Stomach smooth muscle (tissue), 2 donors: ENCODE measurements around the gene TMEM18.
"Not testable (repeated sequence)": the region's sequence is repeated elsewhere in the genome, so short reads cannot be mapped to it uniquely, and the experiment has no call there.

ENCODE experiments used
- H3K27ac ChIP-seq: one replicate; pipeline ENCODE4 v1.7.0; 2013; ENCODE audit warnings: mild to moderate bottlenecking, low read length, inconsistent platforms
- H3K27me3 ChIP-seq, 2 donors: one replicate each; pipeline ENCODE4 v1.7.0; 2013; ENCODE audit warnings: low read length in 2 of 2; ENCODE audit not compliant: insufficient read depth in 2 of 2, control insufficient read depth in 1 of 2
- H3K36me3 ChIP-seq, 2 donors: one replicate each; pipeline ENCODE4 v1.7.0; 2013; ENCODE audit warnings: low read length in 2 of 2; ENCODE audit not compliant: control insufficient read depth in 2 of 2, insufficient read depth in 2 of 2
- H3K4me1 ChIP-seq: one replicate; pipeline ENCODE4 v1.7.0; 2013; ENCODE audit warnings: low read length; ENCODE audit not compliant: control insufficient read depth, insufficient read depth
- H3K4me3 ChIP-seq, 2 donors: one replicate each; pipeline ENCODE4 v1.7.0; 2013; ENCODE audit warnings: low read length in 2 of 2
- H3K9ac ChIP-seq, 2 donors: one replicate each; pipeline ENCODE4 v1.7.0; 2013; ENCODE audit warnings: low read length in 2 of 2, mild to moderate bottlenecking in 1 of 2
- H3K9me3 ChIP-seq, 2 donors: one replicate each; pipeline ENCODE4 v1.7.0; 2013; ENCODE audit warnings: low read length in 2 of 2; ENCODE audit not compliant: control insufficient read depth in 2 of 2
- donor health status: healthy.
- donor health status: Pancreatic carcinoma.

TMEM18 gene

GRCh38 chr2:714005-714741, 37.0 kb upstream of the TMEM18 start:
- H3K9ac ChIP-seq = no peak overlapping the region

GRCh38 chr2:710867-711665, 33.9 kb upstream of the TMEM18 start:
- H3K36me3 ChIP-seq = no peaks in the 10 kb centered on the region
- H3K9ac ChIP-seq = no peak overlapping the region
- H3K9me3 ChIP-seq = no peaks in the 10 kb centered on the region
- no peak overlapping the region for H3K4me3 ChIP-seq
- H3K27me3 ChIP-seq = peaks cover 4 to 11% of the 10 kb centered on the region in 2 donors
- H3K4me1 ChIP-seq = no peaks in the 10 kb centered on the region
- H3K27ac ChIP-seq = no peak overlapping the region

More at GRCh38 chr2:714005-714741, 37.0 kb upstream of the TMEM18 start:
- H3K4me1 ChIP-seq = no peaks in the 10 kb centered on the region
- no peaks in the 10 kb centered on the region for H3K9me3 ChIP-seq
- no peak overlapping the region for H3K4me3 ChIP-seq
- H3K27me3 ChIP-seq = peaks cover 4 to 13% of the 10 kb centered on the region in 2 donors
- H3K27ac ChIP-seq = no peak overlapping the region
- no peaks in the 10 kb centered on the region for H3K36me3 ChIP-seq

GRCh38 chr2:709138-709765, 32.0 kb upstream of the TMEM18 start:
- Histone ChIP-seq H3K9ac (no peak overlapping the region), H3K4me3 (no peak overlapping the region), H3K27ac (no peak overlapping the region), H3K36me3 (no peaks in the 10 kb centered on the region), H3K4me1 (no peaks in the 10 kb centered on the region), H3K9me3 (no peaks in the 10 kb centered on the region), H3K27me3 (peaks cover 4 to 6% of the 10 kb centered on the region in 2 donors)

GRCh38 chr2:708667-709066, 31.5 kb upstream of the TMEM18 start:
- Histone ChIP-seq H3K27me3 (peaks cover 4 to 5% of the 10 kb centered on the region in 2 donors), H3K36me3 (no peaks in the 10 kb centered on the region), H3K9ac (no peak overlapping the region), H3K27ac (no peak overlapping the region), H3K4me3 (no peak overlapping the region), H3K4me1 (no peaks in the 10 kb centered on the region), H3K9me3 (no peaks in the 10 kb centered on the region)

GRCh38 chr2:705971-706511, 28.8 kb upstream of the TMEM18 start:
- Histone ChIP-seq H3K9me3 (no peaks in the 10 kb centered on the region), H3K36me3 (no peaks in the 10 kb centered on the region), H3K4me1 (no peaks in the 10 kb centered on the region), H3K9ac (no peak overlapping the region), H3K27ac (no peak overlapping the region), H3K27me3 (peaks cover 0 to 3% of the 10 kb centered on the region in 2 donors), H3K4me3 (no peak overlapping the region)

GRCh38 chr2:702765-703164, 25.6 kb upstream of the TMEM18 start:
- H3K4me3 ChIP-seq, H3K27me3 ChIP-seq, H3K4me1 ChIP-seq, H3K9me3 ChIP-seq, H3K9ac ChIP-seq, H3K36me3 ChIP-seq, H3K27ac ChIP-seq: not testable (repeated sequence)

GRCh38 chr2:696999-697627, 19.9 kb upstream of the TMEM18 start:
- no peak overlapping the region for H3K4me3 ChIP-seq
- no peak overlapping the region for H3K9ac ChIP-seq
- no peak overlapping the region for H3K27ac ChIP-seq
- H3K27me3 ChIP-seq = no peaks in the 10 kb centered on the region
- H3K9me3 ChIP-seq = no peaks in the 10 kb centered on the region
- H3K36me3 ChIP-seq = no peaks in the 10 kb centered on the region
- no peaks in the 10 kb centered on the region for H3K4me1 ChIP-seq

GRCh38 chr2:696463-696862, 19.3 kb upstream of the TMEM18 start:
- no peak overlapping the region for H3K27ac ChIP-seq
- H3K9me3 ChIP-seq = no peaks in the 10 kb centered on the region
- no peaks in the 10 kb centered on the region for H3K27me3 ChIP-seq
- no peaks in the 10 kb centered on the region for H3K4me1 ChIP-seq
- no peaks in the 10 kb centered on the region for H3K36me3 ChIP-seq
- H3K9ac ChIP-seq = no peak overlapping the region
- H3K4me3 ChIP-seq = no peak overlapping the region

- Histone ChIP-seq H3K9ac (no peak overlapping the region), H3K4me3 (no peak overlapping the region), H3K4me1 (no peaks in the 10 kb centered on the region), H3K27ac (no peak overlapping the region), H3K27me3 (no peaks in the 10 kb centered on the region), H3K36me3 (no peaks in the 10 kb centered on the region), H3K9me3 (no peaks in the 10 kb centered on the region)
Measured at GRCh38 chr2:694906-695510, 17.8 kb upstream of the TMEM18 start.

GRCh38 chr2:694174-694573, 17.0 kb upstream of the TMEM18 start:
- H3K4me1 ChIP-seq = no peaks in the 10 kb centered on the region
- H3K36me3 ChIP-seq = no peaks in the 10 kb centered on the region
- no peak overlapping the region for H3K4me3 ChIP-seq
- H3K27me3 ChIP-seq = peaks cover 0 to 2% of the 10 kb centered on the region in 2 donors
- H3K9me3 ChIP-seq = no peaks in the 10 kb centered on the region
- H3K27ac ChIP-seq = no peak overlapping the region
- H3K9ac ChIP-seq = no peak overlapping the region
